Measurements from ENCODE around the gene CCIN.

DNA sequence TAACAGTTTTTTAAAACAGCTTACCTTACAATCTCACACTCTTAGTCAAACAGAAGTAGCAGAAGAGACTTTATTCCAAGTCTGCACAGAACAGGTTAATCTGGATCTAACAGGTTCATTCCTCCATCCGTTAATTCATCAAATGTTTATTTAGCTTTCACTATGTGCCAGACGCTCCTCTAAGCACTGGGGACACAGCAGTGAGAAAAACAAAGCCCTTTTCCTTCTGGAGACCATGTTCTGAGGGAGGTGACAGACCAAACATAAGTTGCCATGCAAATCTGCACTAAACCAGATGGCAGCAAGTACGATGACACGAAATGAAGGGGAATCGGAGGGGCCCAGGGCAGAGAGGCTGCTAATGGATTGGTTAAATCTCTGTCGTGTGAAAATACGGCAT, 49.7 kb upstream of the CCIN start:
- no peak for TF ChIP-seq EZH2 (IDR thresholded peaks at IDR 0.05; ENCODE audit: low read depth)
- TF ChIP-seq, protein P1, sequence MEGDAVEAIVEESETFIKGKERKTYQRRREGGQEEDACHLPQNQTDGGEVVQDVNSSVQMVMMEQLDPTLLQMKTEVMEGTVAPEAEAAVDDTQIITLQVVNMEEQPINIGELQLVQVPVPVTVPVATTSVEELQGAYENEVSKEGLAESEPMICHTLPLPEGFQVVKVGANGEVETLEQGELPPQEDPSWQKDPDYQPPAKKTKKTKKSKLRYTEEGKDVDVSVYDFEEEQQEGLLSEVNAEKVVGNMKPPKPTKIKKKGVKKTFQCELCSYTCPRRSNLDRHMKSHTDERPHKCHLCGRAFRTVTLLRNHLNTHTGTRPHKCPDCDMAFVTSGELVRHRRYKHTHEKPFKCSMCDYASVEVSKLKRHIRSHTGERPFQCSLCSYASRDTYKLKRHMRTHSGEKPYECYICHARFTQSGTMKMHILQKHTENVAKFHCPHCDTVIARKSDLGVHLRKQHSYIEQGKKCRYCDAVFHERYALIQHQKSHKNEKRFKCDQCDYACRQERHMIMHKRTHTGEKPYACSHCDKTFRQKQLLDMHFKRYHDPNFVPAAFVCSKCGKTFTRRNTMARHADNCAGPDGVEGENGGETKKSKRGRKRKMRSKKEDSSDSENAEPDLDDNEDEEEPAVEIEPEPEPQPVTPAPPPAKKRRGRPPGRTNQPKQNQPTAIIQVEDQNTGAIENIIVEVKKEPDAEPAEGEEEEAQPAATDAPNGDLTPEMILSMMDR (conservative IDR thresholded peaks at IDR 0.05), result no peak

Measured in PC-9 (cell line).